HG02588 (cell line): ENCODE data around the gene LYSMD3.

Source experiments
- ATAC-seq: cut with Tn5 transposase; IDR thresholded peaks from one replicate; pipeline ENCODE4 v1.9.1; 2021; ENCODE audit warnings: mild to moderate bottlenecking, moderate library complexity; ENCODE audit not compliant: unreplicated experiment

Gene LYSMD3

DNA sequence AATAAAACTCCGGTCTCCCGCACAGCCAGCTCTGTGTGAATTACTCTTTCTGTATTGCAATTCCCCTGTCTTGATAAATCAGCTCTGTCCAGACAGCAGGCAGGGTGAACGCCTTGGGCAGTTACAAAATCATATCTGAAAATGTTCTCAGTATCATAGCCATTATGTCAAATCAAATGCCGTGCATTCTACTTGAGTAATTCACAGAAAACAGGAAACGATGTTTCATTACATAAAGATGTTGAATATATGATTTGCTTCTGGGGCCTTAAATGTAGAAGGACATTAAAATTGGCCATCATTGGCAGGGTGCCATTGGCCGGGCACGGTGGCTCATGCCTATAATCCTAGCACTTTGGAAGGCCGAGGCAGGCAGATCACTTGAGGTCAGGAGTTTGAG is 46.2 kb downstream of the LYSMD3 start:
- no peak for ATAC-seq

DNA sequence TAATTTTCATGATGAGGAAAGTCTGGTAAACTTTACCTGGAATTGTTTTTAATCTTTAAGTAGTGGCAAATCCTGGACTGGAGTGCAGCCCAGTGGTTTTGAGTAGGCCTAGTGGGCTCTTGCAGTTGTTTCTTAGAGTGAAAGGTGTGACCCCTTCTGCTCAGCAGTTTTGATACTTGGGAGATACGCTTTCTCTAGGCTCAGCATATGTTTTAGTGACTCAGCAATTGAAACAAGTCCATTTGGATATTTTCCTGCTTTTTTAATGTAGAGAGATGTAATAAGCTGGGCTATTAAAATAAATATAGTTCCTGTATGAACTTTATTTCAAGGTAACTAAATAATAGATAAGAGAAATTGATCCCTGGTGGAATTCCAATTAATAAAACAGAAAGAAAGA is 48.7 kb downstream of the LYSMD3 start:
- ATAC-seq = no peak

DNA sequence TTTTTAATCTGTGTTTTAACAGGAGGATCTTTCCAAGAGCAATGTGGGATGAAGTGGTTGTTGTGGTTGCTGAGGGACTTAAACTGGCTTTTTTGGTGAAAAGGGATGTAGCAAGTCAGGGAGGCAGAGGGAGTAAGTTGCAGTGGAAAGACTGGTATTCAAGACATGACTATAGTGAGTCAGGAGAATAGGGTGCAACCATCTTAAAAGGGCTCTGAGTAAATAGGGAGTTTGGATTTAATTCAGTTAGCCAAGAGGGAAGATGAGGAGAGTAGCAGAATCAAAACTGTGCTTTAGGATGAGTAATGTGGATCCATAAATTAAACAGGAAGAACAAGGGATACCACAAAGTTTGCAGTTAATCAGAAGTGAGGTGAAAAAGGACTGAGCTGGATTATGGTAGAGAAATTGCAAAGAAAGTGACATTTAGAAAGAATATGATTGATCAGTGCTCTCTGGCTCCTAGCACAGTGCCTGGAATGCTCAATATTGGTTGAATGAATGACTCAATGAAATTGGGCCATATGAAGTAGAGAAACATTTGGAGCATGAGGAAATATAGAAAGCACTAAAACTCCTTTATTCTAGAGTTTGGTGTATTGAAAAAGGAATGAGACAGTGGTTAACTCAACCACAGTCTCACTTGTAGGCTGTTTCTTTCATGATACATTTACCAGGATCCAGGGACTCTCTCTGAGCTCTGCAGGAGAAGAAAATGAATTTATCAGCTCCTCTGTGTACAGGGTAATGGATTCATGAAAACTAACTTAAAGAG is 49.6 kb downstream of the LYSMD3 start:
- no peak for ATAC-seq

DNA sequence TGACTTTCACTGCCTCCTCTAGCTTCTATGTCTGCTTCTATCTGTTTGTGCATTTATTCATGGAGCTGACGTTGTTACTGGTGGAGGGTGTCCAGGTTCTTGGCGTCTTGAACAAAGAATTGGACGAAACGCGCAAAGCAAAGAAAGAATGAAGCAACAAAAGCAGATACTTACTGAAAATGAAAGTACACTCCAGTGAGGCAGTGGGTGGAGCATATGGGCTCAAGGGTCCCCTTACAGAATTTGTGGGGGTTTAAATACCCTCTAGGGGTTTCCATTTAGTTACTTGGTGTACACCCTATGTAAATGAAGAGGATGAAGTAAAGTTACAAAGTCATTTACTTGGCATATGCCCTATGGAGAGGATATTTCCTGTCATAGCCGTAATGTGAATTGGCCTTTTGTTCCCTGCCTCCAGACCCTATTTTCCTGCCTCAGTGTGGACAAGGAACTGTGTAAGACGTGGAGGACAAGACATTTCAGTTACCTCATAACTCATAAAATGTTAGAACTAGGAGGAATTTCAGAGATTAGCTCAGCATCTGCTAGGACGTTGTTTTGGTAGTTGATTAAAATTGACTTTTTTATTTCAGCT is 51.7 kb downstream of the LYSMD3 start:
- no peak for ATAC-seq

DNA sequence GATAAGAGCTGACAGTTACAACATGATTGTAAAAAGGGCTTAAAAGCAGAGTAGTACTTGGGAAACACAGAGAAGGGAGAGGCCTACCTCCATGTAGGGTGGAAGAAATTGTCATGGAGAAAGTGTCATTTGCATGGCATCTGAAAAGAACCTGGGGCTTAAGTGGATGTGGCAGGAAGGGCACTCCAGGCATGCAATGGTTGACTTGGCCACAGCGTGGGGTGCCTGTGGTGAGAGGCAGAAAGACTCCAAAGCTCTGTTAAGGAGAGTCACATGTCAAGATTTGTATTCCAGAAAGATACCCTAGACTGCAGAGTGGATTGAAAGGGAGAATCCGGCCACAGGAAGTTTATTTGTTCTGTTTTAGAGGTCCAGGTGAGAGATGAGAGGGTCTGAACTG is 52.3 kb downstream of the LYSMD3 start:
- ATAC-seq = no peak

DNA sequence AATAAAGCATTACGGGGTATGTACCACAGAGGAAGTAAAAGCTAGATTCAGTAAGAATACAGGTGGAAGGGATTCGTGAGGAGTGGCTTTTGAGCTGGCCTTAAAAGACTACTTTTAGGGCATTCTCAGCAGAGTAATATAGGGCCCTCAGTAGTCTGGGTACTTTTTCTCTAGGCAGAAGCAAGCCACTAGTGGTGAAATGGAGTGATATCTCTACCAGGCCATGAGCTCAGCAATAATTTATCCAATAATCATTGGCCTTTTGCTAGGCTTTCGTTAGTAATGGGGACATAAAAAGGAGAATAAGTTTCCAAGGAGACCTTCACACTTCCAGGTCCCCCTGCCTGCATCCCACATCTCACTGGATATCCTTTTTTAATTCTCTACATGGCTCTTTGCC is 53.0 kb downstream of the LYSMD3 start:
- ATAC-seq = no peak

DNA sequence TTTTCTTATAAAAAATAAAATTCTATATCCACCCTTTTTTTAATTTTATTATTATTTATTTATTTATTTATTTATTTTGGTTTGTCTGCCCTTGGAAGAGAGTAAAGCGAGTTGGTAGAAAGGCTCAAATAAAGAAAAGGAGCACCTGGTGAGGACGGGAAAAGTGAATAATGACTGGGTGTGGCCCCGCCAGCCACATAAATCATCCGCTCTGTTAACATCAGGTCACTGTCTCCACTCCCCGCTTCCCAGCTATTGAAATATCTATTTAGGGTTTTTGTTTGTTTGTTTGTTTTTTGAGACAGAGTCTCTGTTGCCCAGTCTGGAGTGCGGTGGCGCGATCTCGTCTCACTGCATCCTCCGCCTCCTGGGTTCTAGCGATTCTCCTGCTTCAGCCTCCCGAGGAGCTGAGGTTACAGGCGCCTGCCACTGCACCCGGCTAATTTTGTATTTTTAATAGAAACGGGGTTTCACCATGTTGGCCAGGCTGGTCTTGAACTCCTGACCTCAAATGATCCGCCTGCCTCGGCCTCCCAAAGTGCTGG is 53.9 kb downstream of the LYSMD3 start:
- ATAC-seq = no peak

DNA sequence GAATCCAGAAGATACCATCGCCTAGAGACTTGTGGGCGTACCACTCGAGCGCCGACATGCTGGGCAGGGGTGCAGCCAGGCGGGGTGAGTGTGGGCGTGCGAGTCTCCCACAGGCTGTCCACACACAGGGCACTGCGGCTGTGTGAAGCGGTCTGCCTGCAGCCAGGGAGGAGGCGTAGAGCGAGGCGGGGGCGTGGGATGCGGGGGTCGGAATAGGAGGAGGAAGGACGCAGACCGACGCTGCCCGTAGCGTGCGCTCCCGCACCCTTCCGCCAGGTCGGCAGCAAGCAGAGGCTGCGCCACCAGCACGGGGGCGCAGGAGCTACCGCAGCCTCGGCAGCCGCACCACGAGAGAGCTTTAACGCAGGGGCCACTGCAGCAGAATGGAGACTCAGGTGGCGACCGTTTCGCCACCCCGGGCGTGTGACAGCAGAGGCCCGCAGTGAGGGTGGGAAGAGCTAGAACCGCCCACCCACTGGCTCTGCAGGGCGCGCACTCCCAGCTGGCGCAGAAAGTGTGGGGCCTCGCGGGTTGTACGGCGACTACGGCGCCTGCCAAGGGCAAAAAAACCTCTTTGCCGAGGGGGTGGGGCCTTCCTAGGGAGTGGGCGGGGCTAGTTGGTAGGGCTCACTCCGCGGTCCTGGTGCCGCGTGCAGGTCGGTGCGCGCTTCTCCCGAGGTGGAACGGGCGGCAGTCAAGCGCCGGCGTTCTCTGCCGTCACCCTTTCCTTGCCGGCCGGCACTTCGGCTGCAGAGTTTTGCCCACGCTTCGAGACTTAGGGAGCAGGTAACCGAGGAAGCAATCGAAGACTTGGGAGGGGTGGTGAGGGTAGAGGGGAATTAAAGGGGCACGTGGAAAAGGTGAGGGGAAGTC is 54.9 kb downstream of the LYSMD3 start, which contains the start of the genes MBLAC2 and POLR3G:
TSS of gene MBLAC2 (minus strand) at position 537 of the 873 bp plus-strand sequence. CDS start at position 58, 479 bp downstream.
TSS of gene POLR3G (plus strand) at position 630 of the 873 bp plus-strand sequence. CDS start 10,704 bp downstream, outside the sequence.
- peak; percentile 89 for ATAC-seq

DNA sequence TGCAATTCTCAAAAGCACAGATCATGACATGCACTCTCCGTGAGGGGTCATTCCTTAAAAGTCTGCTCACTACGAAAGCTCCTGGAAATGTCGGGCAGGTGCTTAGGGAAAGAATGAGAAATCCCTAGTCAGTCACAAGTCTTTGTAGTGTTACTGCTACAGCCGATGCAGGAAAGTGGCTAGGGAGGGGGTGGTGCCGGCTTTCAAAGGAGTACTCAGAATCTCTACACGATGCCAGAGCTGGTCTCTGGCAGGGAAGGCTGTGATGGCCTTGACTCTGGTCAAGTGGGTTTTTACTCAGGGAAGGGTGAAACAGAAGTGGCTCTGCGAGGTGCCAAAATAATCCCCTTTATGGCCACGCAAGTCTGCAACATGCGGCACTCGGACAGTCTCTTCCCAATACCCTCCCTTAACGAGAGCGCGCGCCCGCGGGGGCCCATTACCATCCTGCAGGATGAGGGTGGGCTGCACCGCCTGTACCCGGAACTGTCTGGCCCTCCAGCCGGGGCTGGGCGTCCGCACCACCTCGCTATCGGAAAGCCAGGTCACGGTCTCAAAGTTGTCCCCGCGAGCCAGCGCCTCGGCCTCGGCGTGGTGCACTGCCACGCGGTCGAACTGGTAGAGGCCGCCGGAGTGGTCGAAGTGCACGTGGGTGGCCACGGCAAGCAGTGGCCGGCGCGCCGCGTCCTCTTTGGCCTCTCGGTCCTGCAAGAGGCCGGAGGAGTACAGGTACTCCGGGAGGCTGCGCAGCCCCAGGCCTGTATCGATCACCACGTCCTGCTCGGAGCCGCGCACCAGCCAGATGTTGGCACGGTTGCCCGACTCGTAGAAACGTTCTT is 55.8 kb downstream of the LYSMD3 start:
- ATAC-seq = no peak

DNA sequence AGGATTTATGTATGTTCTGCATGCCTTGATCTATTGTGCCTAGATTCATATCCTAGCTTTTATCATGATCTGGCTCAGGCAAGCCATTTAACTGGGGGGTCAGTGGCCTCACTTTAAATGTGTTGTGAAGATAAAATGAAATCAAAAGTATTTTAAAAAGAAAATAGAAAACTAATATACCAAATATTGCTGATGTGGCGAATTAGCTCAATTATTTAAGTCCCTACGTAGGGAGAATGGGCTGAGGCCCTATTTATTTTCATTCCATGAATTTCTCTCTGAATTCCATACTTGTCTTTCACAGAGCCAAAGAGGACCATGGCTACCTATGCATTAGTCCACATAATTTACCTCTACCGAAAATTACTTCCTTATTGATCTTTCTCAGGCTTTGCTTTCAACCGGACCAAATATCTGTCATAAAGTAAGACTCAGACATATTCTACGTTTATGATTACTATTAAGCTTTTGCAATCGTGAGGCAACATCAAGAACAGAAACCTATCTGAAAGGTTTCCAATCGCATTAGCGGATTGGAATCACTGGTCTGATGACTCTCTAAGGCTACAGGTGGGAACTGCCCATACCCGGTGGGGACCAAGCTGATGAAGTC is 56.5 kb downstream of the LYSMD3 start:
- no peak for ATAC-seq
